ENCODE results near the gene PAX6. TPM values are rescaled to one million over a fixed set of nuclear protein-coding genes. Genes with fewer than 3 reads are reported as not detected.

Gene PAX6
- total and polyA plus RNA-seq, 9 of the 15 experiments (the other 6 are each of a cell fraction or from before 2014, with no cell fraction given): 1.5 to 10.9 (median 5.3) TPM

- TF ChIP-seq ZC3H8 (IDR thresholded peaks at IDR 0.05) (no peak), ZNF75A (CRISPR knock-in tag; IDR thresholded peaks at IDR 0.05) (no peak), IRF9 (tag; IDR thresholded peaks at IDR 0.05) (no peak), ZNF263 (CRISPR knock-in tag; IDR thresholded peaks at IDR 0.05; ENCODE audit: borderline replicate concordance) (no peak), NR2C2 (CRISPR knock-in tag; IDR thresholded peaks at IDR 0.05) (peak; percentile 86), NR2C2 (tag; IDR thresholded peaks at IDR 0.05) (peak; percentile 95), ARHGAP35 (IDR thresholded peaks at IDR 0.05; ENCODE audit: partially characterized antibody) (no peak), TCF15 (CRISPR knock-in tag; IDR thresholded peaks at IDR 0.05) (no peak), YY1 (IDR thresholded peaks at IDR 0.05; ENCODE audit: borderline replicate concordance in 1 of 3, control insufficient read depth in 1 of 3, extremely low read depth in 1 of 3, insufficient read depth in 3 of 3, insufficient read length in 1 of 3, insufficient replicate concordance in 2 of 3, low read depth in 1 of 3, low read length in 2 of 3) (no peak), ZNF146 (CRISPR knock-in tag; IDR thresholded peaks at IDR 0.05; ENCODE audit: unreplicated experiment) (no peak), U2AF2 (optimal IDR thresholded peaks at IDR 0.05; ENCODE audit: low read depth, low read length) (no peak), FOXP4 (CRISPR knock-in tag; IDR thresholded peaks at IDR 0.05; ENCODE audit: borderline replicate concordance) (no peak), TAF1 (IDR thresholded peaks at IDR 0.05; ENCODE audit: control insufficient read depth, extremely low read depth, insufficient read depth, low read length, severe bottlenecking) (peak; percentile 25)
These were observed at the start of gene PAX6 (continued) for GRCh38 chr11:31810779-31811647.

Measured in K562 (cell line).